GM23338 (cell line): ENCODE data around the gene ASB9. TPM values are rescaled to one million over a fixed set of nuclear protein-coding genes. Genes with fewer than 3 reads are reported as not detected.

Experiments
- ATAC-seq: fragments of 200-7000 bp; cut with Tn5 transposase; 3 replicates; pipeline ENCODE4 v1.9.1; 2020
- DNase-seq: peaks from one replicate; pipeline ENCODE4 v3.0.0-alpha.2; 2015; ENCODE audit warnings: low spot score
- H2AFZ ChIP-seq: fragments of 200-600 bp; sonication (generic); 2 replicates; pipeline ENCODE4 v1.8.0; 2016; ENCODE audit warnings: antibody characterized with exemption, mild to moderate bottlenecking, moderate library complexity
- H3F3A ChIP-seq: fragments of 200-600 bp; sonication (generic); replicated peaks from 2 replicates; pipeline ENCODE4 v1.8.0; 2017; ENCODE audit warnings: antibody characterized with exemption, mixed run types, low read depth
- H3K27ac ChIP-seq: fragments of 200-600 bp; sonication (generic); 2 replicates; pipeline ENCODE4 v1.6.1; 2016; ENCODE audit warnings: low read depth
- H3K27me3 ChIP-seq: fragments of 200-600 bp; sonication (generic); 2 replicates; pipeline ENCODE4 v1.8.0; 2016; ENCODE audit warnings: mild to moderate bottlenecking, mixed run types, moderate library complexity; ENCODE audit not compliant: insufficient read depth
- H3K36me3 ChIP-seq: fragments of 200-600 bp; sonication (generic); 2 replicates; pipeline ENCODE4 v1.8.0; 2016; ENCODE audit warnings: mild to moderate bottlenecking; ENCODE audit not compliant: insufficient read depth
- H3K4me1 ChIP-seq: fragments of 200-600 bp; sonication (generic); 2 replicates; pipeline ENCODE4 v1.8.0; 2016; ENCODE audit warnings: mild to moderate bottlenecking, moderate library complexity; ENCODE audit not compliant: insufficient read depth
- H3K4me2 ChIP-seq: fragments of 200-600 bp; sonication (generic); 2 replicates; pipeline ENCODE4 v1.7.1; 2017; ENCODE audit warnings: mixed run types
- H3K4me3 ChIP-seq: fragments of 200-600 bp; sonication (generic); 2 replicates; pipeline ENCODE4 v1.6.1; 2016; ENCODE audit warnings: mixed run types
- H3K79me2 ChIP-seq: fragments of 200-600 bp; sonication (generic); replicated peaks from 2 replicates; pipeline ENCODE4 v1.8.0; 2017; ENCODE audit warnings: mild to moderate bottlenecking; ENCODE audit not compliant: insufficient read depth
- H3K9me2 ChIP-seq: fragments of 200-600 bp; sonication (generic); 2 replicates; pipeline ENCODE4 v1.8.0; 2017; ENCODE audit not compliant: insufficient read depth
- H4K20me1 ChIP-seq: fragments of 200-600 bp; sonication (generic); replicated peaks from 2 replicates; pipeline ENCODE4 v1.8.0; 2017; ENCODE audit warnings: mild to moderate bottlenecking; ENCODE audit not compliant: insufficient read depth
- H3K27ac Mint-ChIP-seq: 2 replicates; pipeline ENCODE4 v1.8.0; 2020; ENCODE audit warnings: inconsistent platforms, mild to moderate bottlenecking, moderate library complexity, mixed read lengths
- H3K27me3 Mint-ChIP-seq: 3 replicates; pipeline ENCODE4 v1.8.0; 2022; ENCODE audit warnings: low read depth, mild to moderate bottlenecking, moderate library complexity, mixed read lengths, inconsistent platforms; ENCODE audit not compliant: insufficient read depth, poor library complexity
- H3K36me3 Mint-ChIP-seq: 3 replicates; pipeline ENCODE4 v1.8.0; 2021; ENCODE audit warnings: low read depth, mild to moderate bottlenecking, inconsistent platforms, moderate library complexity, mixed read lengths
- H3K4me1 Mint-ChIP-seq: 3 replicates; pipeline ENCODE4 v1.8.0; 2020; ENCODE audit warnings: mild to moderate bottlenecking, inconsistent platforms, mixed read lengths
- H3K4me3 Mint-ChIP-seq: 3 replicates; pipeline ENCODE4 v1.8.0; 2021; ENCODE audit warnings: moderate library complexity, mild to moderate bottlenecking, inconsistent platforms, mixed read lengths
- H3K9me3 Mint-ChIP-seq: 3 replicates; pipeline ENCODE4 v1.8.0; 2020; ENCODE audit warnings: moderate library complexity, mild to moderate bottlenecking, inconsistent platforms, mixed read lengths
- CREB1 ChIP-seq: fragments of 250-450 bp; sonication (Bioruptor Pico); IDR thresholded peaks from 2 replicates; pipeline ENCODE4 v1.5.0; 2020; ENCODE audit warnings: low read depth, mild to moderate bottlenecking, moderate library complexity
- EZH2 ChIP-seq: fragments of 200-600 bp; sonication (generic); IDR thresholded peaks from one replicate; pipeline ENCODE4 v1.8.0; 2017; ENCODE audit warnings: antibody characterized with exemption, mild to moderate bottlenecking, low read depth; ENCODE audit not compliant: unreplicated experiment
- EZH2phosphoT487 ChIP-seq: fragments of 200-600 bp; sonication (generic); IDR thresholded peaks from one replicate; pipeline ENCODE4 v1.8.1; 2018; ENCODE audit warnings: antibody characterized with exemption; ENCODE audit not compliant: unreplicated experiment
- JUNB ChIP-seq: IDR thresholded peaks from one replicate; pipeline ENCODE4 v1.6.1; 2016; ENCODE audit warnings: antibody characterized with exemption; ENCODE audit not compliant: unreplicated experiment
- NANOG ChIP-seq: IDR thresholded peaks from 2 replicates; pipeline ENCODE4 v1.6.1; 2016; ENCODE audit warnings: antibody characterized with exemption, borderline replicate concordance
- POLR2AphosphoS5 ChIP-seq: IDR thresholded peaks from 2 replicates; pipeline ENCODE4 v1.6.1; 2016; ENCODE audit warnings: antibody characterized with exemption, low read depth
- REST ChIP-seq: IDR thresholded peaks from one replicate; pipeline ENCODE4 v1.6.1; 2018; ENCODE audit warnings: antibody characterized with exemption; ENCODE audit not compliant: unreplicated experiment
- STAT1 ChIP-seq: IDR thresholded peaks from one replicate; pipeline ENCODE4 v1.6.1; 2016; ENCODE audit warnings: antibody characterized with exemption; ENCODE audit not compliant: unreplicated experiment
- ZNF114 ChIP-seq: fragments of 250-450 bp; sonication (Bioruptor Pico); IDR thresholded peaks from 2 replicates; pipeline ENCODE4 v1.5.0; 2020; ENCODE audit warnings: mild to moderate bottlenecking, moderate library complexity
- ZNF331 ChIP-seq: fragments of 250-450 bp; sonication (Bioruptor Pico); IDR thresholded peaks from 2 replicates; pipeline ENCODE4 v1.5.0; 2020; ENCODE audit warnings: low read depth, mild to moderate bottlenecking, moderate library complexity
- ZNF462 ChIP-seq: fragments of 250-450 bp; sonication (Bioruptor Pico); IDR thresholded peaks from 2 replicates; pipeline ENCODE4 v1.5.0; 2020; ENCODE audit warnings: mild to moderate bottlenecking, moderate library complexity
- polyA plus RNA-seq: library from polyadenylated mRNA; unstranded; fragments of >200 nt; fragmentation: Nextera tagmentation; extraction: Ambion mirVana; gene quantifications from 2 replicates; pipeline ENCODE4 v1.2.1, GENCODE V29; 2016
- total RNA-seq: library from RNA; depleted of rRNA; stranded (reverse); fragments of >200 nt; shearing (Covaris generic); gene quantifications from 2 replicates; pipeline ENCODE4 v1.2.3, GENCODE V29; 2014
- TF ChIP-seq, protein P1 (sequence below), 2 experiments: fragments of 200-600 bp in 1 of 2; sonication (generic) in 1 of 2; conservative IDR thresholded peaks; 2 replicates each; pipeline versions ENCODE4 v1.5.1 to v1.6.1; 2016 to 2017; ENCODE audit warnings: antibody characterized with exemption in 2 of 2, low read depth in 2 of 2, mild to moderate bottlenecking in 2 of 2, moderate library complexity in 1 of 2
- TF ChIP-seq, protein P2 (sequence below): IDR thresholded peaks from 2 replicates; pipeline ENCODE4 v1.6.1; 2016; ENCODE audit warnings: antibody characterized with exemption

ASB9 gene
- total and polyA plus RNA-seq, 2 experiments from 2014 or later, result 0.37 to 0.42 TPM

GRCh38 chrX:15209096-15209495 lies 60.8 kb downstream of the ASB9 start (continued):
- TF ChIP-seq ZNF462 (no peak), EZH2phosphoT487 (no peak), CREB1 (CRISPR knock-in tag) (no peak), STAT1 (no peak)
- TF ChIP-seq, protein P1, sequence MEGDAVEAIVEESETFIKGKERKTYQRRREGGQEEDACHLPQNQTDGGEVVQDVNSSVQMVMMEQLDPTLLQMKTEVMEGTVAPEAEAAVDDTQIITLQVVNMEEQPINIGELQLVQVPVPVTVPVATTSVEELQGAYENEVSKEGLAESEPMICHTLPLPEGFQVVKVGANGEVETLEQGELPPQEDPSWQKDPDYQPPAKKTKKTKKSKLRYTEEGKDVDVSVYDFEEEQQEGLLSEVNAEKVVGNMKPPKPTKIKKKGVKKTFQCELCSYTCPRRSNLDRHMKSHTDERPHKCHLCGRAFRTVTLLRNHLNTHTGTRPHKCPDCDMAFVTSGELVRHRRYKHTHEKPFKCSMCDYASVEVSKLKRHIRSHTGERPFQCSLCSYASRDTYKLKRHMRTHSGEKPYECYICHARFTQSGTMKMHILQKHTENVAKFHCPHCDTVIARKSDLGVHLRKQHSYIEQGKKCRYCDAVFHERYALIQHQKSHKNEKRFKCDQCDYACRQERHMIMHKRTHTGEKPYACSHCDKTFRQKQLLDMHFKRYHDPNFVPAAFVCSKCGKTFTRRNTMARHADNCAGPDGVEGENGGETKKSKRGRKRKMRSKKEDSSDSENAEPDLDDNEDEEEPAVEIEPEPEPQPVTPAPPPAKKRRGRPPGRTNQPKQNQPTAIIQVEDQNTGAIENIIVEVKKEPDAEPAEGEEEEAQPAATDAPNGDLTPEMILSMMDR (conservative IDR thresholded peaks at IDR 0.05; ENCODE audit: low read depth in 2 of 2), result no peak

- Histone ChIP-seq H3K27ac (no peak overlapping the region), H3K27me3 (no peaks in the 10 kb centered on the region), H3K4me2 (no peak overlapping the region), H3F3A (no peaks in the 10 kb centered on the region), H2AFZ (no peak overlapping the region), H3K9me2 (no peaks in the 10 kb centered on the region), H3K4me1 (no peaks in the 10 kb centered on the region), H3K79me2 (no peaks in the 10 kb centered on the region), H3K4me3 (no peak overlapping the region), H3K36me3 (no peaks in the 10 kb centered on the region), H4K20me1 (no peaks in the 10 kb centered on the region)
- no peaks in the 10 kb centered on the region for H3K9me3 Mint-ChIP-seq
- ATAC-seq, result no peak
- no peaks in the 10 kb centered on the region for H3K4me1 Mint-ChIP-seq
- no peak overlapping the region for H3K27ac Mint-ChIP-seq
- H3K27me3 Mint-ChIP-seq, result no peaks in the 10 kb centered on the region
- no peak overlapping the region for H3K4me3 Mint-ChIP-seq
- no peak for DNase-seq
- no peaks in the 10 kb centered on the region for H3K36me3 Mint-ChIP-seq
- TF ChIP-seq REST (no peak), JUNB (no peak), CREB1 (CRISPR knock-in tag) (no peak), STAT1 (no peak), ZNF331 (CRISPR knock-in tag) (no peak), POLR2AphosphoS5 (no peak), ZNF114 (no peak), EZH2 (no peak), NANOG (no peak), EZH2phosphoT487 (no peak)
- TF ChIP-seq, protein P2, sequence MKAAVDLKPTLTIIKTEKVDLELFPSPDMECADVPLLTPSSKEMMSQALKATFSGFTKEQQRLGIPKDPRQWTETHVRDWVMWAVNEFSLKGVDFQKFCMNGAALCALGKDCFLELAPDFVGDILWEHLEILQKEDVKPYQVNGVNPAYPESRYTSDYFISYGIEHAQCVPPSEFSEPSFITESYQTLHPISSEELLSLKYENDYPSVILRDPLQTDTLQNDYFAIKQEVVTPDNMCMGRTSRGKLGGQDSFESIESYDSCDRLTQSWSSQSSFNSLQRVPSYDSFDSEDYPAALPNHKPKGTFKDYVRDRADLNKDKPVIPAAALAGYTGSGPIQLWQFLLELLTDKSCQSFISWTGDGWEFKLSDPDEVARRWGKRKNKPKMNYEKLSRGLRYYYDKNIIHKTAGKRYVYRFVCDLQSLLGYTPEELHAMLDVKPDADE, result no peak
Measured at GRCh38 chrX:15207994-15208393, 61.9 kb downstream of the ASB9 start.
